GM21825 (cell line): Measurements from ENCODE around the gene CDH4.

Experiments
- ATAC-seq: cut with Tn5 transposase; IDR thresholded peaks from one replicate; pipeline ENCODE4 v1.9.1; 2021; ENCODE audit warnings: mild to moderate bottlenecking, moderate library complexity; ENCODE audit not compliant: unreplicated experiment

The CDH4 gene

DNA sequence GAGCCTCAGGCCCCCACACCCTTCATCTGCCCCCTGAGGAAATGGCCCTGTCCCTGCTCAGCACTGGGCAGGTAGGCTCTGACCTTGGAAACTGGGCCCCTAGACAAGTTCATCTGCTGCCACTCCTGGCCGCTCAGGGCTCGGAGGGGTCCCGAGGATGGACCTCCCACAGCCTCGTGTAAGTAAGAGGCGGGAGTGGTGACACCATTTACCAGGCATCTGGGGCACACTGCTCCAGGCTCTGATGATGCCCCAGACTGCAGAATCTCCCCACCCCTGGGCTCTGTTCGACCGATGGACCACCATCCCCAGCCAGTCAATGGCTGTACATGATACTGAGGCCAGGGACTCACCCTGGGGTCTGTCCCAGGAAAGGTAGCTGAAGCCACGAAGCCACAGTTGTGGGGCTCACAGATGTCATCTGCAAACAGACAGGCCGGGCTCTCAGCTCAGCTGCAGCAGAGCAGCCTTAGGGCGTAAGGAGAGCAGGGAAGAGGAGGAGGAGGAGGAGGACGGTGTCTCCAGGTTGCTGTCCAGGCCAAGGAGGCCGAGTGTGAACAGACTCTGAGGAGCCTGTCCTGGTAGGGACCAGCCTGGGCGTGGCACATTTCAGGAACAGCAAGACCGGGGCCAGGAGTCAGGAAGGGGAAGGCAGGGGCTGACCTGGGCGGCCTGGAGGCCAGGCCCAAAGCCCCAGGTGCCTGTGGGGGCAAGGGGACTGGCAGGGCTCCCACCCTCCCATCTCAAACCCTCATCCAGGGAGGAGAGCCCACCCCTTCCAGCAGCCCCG, 513.2 kb downstream of the CDH4 start:
- no peak for ATAC-seq

DNA sequence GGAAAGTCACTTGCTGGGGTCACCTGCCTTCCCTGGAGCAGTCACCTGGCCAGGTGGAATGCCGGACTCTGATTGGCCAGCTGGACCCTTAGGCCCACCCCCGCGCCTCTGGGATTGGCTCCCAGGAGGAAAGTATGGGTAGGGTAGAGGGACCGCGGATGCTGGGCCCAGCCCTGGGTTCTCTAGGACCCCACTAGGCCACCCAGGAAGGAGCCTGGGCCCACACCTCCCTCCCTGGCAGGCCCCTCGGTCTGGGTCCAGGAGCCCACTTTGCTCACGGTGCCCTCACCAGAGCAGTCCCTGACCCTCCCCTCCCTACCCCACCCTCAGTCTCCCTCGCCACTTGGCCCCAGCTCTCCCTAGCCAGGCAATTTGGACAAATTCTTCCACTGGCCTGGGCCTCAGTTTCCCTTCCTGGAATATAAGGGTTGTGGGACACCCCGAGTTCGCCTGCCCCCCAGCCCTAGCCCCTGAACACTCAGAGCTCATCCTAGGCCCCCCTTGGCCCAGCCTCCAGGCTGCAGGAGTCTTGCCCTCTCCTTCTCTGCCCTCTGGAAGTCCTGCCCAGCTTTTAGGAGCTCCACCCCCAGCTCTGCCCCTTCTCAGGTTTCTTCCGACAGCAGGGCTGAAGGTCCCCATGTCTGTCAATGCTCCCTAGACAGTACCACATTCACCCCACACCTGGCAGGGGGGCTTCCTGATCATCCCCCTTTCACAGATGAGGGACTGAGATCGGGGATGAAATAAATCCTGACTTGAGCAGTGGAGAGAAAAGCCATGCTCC, 514.0 kb downstream of the CDH4 start:
- no peak for ATAC-seq

DNA sequence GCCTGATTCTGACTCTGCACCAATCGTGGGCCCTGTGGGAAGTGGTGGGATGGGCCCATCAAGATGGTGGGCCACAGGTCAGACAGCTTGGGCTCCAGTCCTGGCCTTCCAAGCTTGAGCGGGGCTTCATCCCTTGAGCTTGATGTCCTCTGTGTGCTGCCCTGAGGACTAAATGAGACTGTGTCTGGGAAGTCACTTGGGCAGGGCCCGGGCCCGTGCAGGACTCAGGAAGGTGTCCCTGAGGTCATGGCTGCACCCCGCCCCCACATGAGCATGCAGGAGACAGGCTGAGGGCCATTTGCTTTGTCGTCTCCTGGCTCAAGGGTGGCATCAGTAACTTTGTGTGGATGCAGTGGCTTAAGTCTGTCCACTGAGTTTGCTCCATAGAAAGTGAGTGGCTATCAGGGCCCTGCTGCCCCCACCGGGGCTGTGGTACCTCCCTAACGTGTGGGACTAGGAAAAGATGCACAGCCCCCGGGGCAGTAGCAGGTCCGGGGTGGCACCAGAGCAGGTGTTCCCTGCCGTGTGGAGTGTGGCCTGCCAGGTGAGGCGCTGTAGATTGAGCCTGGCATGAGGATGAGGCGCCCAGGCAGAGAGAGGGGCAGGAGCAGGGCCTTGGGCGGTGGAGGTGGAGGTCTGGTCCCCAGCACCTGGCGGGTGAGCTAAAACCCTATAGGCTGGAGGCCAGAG, 515.0 kb downstream of the CDH4 start:
- no peak for ATAC-seq

DNA sequence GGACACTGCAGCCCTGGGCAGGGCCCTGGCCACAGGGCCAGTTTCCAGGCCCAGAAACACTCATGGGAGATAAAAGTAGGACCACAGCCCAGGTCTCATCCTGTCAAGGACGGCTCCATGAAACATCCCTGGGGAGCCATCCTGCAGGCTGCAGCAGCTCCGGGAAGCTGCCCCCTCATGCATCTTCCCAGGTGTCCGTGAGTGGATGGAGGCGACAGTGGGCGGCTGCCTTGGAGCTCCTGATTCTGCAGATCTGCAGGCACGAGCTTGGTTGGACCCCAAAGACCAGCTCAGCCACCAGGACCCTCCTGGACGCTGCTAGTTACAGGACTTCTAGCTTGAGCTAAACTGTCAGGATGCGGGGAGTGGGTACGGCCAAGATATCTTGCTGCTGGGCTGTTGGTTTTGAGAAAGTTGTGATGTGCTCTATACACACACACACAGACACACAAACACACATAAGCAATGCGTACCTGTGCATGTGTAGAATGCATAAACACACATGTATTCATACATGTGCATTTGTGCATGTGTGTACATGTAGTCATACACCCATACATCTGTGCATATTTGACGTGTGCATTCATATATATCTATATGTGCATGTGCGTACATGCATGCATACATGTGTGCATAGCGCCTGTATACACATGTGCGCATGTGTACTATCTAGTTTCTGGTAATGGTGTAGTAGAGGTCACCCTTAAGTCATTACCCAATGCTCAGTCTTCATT, 515.9 kb downstream of the CDH4 start:
- no peak for ATAC-seq

DNA sequence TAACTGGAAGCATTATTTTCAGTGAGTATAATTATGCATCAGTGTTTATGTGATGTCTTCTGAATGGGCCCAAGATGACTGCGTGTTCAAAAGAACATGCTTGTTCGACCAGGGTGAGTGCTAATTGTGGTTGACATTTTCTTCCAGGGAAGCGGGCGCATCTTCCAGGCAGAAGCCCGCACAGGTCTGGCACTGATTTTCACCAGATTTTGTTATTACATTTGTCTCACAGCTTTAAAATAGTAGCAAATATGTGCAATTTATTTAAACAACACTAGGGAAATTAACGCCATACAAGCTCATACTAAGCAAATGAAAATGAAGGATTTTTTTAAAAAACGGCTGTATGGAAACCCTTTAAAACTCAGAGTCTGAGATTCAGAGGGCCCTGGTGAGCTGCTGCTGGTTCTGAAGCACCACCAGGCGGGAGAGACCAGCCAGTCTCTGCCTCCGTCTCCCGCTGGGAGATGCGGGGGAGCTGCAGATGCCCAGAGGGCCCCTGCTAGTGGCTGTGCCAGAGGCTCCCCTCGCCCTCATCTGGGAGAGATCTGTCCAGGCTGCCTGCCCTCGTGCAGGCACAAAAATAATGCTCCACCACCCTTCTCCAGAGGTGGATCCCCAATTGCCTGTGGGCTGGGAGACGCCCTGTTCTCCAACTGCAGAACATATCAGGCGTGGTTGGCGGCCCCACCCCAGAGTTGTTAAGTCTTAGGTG, 516.7 kb downstream of the CDH4 start:
- no peak for ATAC-seq

DNA sequence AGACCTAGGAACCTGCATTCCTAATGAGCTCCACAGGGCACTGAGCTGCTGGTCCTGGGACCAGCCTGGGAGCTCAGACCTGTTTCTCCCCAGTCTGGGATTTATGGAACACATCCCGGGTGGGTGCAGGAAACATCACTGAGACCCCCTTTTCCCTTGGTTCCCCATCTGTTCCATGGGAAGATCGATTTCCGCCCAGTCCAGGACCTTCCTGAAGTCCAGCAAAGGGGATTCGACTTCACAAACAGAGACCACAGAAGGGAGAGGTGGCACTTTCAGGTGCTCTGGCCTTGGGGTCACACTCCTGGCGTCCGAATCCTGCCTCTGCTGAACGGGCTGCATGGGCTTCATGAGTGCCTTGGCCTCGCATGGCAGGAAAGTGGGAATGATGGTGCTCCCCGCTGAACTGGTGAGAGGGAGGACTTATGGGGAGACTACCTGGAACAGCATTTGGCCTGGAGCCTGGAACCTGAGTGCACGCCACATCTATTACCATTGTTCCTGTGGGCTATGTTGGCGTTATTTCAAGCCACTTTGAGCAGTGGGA, 517.3 kb downstream of the CDH4 start:
- no peak for ATAC-seq

DNA sequence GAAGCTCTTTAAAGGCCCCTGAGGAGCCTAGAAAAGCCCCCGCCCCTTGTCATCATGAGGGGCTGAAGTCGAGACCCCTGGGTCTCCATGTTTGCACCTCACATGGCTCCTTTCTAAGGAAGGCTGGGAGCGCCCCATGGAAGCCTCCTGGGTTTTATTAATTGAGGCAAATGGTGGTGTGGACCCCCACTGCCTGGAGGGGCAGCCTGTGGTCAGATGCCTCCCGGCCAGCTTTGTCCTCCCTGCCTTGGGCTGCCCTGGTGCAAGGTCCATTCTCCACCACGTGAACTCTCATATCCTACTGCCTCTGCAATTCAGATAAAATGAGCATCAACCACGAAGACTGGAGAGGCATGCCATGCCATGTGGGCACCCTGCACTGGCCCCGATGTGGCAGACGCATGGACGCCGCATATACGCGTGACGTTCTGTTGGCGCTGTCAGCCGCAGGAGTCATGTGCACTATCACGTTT, 518.1 kb downstream of the CDH4 start:
- ATAC-seq, result no peak

DNA sequence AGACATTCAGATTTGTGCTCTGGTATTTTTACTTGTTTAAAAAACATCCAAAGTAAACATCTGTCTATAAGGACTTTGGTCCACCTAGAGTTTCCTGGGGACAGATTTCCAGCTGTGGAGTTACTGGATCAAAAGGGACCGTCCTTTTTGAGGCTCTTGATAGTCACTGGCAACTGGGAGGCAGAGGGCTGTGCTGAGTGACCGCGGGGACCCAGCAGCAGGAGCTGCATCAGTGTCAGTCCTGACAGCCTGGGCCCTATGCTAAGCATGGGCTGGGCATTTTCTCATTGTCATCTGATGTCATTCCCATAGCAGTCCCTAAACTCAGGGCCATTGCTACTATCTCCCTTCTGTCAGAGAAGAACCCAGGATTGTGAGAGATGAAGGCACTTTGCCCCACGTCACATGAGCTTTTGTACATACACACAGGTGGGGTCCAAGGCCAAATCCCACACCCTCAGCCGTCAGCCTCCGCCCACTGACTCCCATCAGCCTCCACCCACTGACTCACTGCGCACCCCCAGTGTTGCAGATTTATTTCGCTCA, 519.8 kb downstream of the CDH4 start:
- ATAC-seq, result no peak

DNA sequence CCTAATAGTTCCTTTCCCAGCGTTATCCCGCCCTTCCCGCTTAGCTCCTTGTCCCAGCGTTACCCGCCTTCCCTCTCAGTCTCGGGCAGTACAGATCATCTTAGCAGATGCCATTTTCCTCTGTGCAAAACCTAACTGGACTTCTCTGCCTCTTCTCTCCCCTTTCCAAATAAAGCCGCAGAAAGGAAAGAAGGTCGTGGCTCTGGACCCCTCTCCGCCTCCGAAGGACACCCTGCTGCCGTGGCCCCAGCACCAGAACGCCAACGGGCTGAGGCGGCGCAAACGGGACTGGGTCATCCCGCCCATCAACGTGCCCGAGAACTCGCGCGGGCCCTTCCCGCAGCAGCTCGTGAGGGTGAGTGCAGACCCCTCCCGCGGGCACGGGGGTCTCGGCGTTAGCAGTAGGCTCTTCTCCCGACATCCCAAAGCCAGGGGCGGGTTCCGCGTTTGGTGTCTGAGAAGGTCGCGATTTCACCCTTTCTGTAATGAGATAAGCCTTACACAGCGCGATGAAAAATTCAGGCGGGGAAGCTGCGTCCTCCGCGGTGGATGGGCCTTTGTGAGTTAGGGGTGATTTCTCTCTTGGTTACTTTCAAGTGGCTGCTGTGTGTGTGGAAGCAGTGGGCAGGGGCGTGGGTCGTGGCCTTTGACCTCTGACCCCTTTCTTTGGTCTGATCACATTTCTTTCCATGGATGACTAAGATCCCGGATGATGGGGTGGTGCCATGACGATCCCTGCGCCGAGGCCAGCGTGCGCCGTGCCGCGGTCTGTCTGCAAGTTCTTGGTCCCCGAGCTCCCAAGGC, 521.0 kb downstream of the CDH4 start:
- ATAC-seq, result no peak

DNA sequence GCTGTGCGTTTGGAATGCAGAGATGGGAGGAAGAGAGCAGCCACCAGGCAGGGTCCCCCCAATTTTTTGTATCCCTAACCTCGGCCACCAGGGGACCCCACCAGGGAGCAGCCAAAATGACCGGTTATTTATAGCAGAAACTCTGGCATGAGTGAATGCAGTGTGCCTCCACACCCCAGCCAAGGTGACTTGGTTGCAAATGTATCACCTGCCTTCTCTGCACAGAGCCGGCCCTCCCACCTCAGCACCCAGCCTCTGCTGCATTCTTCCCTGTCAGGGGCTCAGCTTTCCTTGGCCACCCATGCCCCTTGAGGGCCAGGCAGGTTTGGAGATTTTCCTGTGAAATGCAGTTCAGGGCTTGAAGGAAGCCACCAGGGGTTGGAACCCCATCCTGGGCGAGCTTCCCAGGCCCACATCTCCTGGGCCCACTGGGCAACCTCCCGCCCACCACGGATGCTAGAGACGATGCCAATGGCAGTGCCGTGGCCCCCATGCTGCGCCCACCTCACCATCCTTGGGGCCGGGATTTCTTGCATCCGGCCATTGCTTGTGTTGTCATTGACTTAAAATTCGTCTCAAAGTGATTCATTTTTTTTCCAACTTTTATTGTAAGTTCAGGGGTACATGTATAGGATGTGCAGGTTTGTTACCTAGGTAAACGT, 522.0 kb downstream of the CDH4 start:
- no peak for ATAC-seq

DNA sequence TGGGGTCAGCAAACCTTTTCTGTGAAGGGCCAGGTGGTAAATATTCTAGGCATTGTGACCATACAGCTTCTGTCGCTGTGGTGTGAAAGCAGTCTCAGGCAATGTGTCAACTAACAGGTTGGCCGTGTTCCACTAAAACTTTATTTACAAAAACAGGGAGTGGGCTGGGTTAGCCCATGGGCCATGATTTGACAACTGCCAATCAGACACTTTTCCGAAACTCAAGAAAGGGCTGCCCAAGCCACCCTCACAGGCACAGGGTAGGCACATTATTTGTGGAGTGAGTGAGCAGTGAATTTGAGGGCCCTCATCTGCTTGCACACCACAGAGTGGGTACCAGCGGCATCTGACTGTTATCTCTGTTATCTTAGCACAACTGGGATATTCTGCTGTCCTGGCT, 523.4 kb downstream of the CDH4 start:
- ATAC-seq, result no peak

DNA sequence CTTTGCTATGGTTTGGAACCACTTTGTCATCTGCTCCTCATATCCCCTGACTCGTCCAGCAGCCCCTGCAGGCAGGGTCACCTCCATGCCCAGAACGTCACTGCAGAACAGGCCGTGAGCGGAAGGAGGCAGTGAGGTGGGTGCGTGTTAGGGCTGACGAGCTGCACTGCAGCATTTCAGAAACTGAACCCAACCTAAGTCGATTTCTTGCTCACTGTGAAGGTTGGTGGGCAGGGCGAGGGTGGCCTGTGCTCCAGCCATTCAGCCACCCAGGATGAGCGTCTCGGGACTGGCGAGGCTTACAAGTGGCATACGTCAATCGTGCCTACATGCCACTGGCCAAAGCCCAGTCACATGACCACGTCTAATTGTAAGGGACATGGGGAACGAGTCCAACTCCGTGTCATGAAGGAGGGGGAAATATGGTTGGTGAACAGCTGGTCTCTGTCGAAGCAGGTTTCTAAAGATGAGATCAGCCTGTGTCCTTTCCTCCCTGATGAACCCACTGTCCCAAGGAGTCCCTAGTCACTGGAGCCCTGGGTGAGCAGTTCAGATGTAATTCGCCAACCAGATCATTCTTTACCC, 524.5 kb downstream of the CDH4 start:
- no peak for ATAC-seq

DNA sequence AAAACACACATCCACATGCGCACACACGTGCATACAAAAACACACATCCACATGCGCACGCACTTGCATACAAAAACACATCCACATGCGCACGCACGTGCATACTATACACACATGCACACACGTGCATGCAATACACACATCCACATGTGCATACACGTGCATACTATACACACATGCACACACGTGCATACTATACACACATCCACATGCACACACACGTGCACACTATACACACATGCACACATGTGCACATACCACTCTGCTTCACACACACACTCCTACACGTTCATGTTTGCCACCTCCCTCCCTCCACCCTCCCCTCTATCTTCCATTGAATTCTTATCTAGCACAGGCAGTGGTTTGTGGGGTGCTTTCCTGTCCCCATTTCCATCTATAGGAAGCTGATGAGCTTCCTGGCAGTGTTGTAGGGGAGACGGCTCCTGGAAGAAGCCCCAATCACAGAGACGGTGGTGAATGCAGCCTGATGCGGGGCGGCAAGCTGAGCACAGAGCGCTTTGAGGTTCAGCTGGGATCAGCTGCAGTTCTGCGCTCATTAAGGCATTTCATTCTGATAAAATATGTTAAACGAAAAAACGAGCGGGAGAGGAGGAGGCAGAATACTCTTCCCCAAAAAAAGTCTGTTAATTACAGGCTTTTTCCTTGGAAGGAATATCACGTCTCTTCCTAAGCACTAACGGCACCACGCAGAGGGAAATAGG, 525.9 kb downstream of the CDH4 start:
- no peak for ATAC-seq

DNA sequence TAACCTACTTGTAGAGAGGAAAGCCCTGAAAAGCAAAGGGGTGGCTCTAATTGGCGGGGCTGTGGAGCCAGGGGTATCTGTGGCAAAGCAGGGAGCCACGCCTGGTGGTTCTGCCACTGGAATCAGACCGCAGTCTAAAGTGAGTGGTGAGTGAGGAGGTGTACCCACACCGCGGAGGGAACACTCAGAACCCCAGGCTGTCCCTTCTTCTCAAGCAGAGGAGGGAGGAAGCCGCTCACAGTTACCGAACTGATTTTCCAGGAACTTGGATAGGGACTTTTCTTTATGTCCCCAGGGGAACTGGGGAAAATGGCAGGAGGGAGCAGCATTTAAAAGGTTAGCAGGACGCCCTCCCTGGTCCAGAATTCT, 526.4 kb downstream of the CDH4 start:
- ATAC-seq, result no peak

DNA sequence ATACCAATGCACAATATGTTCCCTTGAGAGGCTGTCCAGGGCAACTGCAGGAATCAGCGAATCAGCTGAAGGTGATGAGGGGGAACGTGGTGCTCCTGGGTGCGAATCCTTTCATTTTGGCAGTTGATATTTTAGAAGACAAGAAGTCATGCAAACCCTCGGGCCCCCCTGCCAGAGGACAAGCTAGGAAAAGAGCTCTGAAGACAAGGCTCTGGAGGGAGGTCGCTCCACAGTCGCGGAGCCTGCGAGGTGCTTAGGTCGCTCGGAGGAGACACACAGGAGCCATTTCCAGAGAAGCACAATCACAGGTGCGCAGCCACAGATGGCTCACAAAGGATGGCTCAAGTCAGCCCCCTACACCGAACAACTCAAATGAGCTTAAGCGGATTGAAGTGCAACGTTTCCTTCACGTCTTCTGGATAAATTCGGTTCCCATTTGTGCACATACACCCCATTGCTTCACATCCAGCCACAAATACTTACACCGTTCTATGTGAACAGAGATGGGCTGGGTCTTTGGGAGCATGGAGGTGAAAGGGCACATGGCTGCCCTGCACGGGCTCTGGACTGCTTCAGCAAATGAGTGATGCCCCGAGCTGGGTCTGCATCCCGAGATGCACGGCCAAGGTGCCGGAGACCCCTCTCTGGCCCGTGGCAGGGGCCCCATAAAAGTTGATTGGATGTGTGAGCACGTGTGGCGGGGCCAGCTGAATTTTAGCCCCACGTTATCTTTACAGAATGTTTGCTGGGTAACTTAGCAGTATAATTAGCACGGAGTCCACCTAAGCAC, 527.3 kb downstream of the CDH4 start:
- no peak for ATAC-seq

DNA sequence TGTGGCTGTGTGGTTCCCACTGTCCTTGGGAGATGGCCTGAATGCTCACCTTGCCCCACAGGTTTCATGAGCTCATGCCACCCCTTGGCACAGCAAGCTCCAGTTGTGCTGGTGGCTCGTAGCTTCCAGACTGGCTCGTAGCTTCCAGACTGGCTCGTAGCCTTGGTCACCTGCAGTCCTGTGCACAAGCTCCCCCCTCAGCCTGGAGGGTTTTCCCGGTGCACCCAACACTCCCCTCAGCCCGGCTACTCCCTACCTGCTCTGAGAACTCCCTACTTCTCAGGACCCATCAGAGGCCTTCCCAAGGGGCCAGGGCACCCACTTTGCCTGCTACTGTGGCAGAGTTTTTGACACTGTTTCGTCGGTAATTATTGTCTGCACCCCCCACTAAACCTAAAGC, 528.0 kb downstream of the CDH4 start:
- ATAC-seq, result no peak
